Fibroblast of skin of back (primary cell): ENCODE measurements around the gene NKAIN2.
A peak's percentile ranks its signal among the peaks of the same experiment; 100 is the strongest.
"Not testable (repeated sequence)": the region's sequence is repeated elsewhere in the genome, so short reads cannot be mapped to it uniquely, and the experiment has no call there.

Experiments used
- DNase-seq: peaks from one replicate; pipeline ENCODE4 v3.0.0-alpha.2; 2013

The NKAIN2 gene

DNA sequence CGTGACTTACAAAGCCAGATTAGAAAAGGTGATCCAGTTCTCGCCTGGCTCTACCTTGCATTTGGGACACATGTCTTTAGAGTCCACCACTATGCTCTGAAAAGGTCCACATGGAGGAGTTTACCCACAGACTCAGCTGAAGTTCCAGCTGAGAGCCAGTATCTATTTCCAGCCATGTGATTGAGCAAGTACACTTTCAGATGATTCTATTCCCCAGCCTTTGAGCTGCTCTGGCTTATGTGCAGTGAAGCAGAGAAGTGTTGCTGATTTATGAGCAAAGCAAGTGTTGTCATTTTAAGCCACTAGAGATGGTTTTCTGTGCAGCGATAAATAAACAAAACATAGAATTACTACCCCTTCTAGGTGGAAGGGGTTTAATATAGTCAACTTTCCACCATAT, 637.8 kb downstream of the NKAIN2 start:
- no peak for DNase-seq

DNA sequence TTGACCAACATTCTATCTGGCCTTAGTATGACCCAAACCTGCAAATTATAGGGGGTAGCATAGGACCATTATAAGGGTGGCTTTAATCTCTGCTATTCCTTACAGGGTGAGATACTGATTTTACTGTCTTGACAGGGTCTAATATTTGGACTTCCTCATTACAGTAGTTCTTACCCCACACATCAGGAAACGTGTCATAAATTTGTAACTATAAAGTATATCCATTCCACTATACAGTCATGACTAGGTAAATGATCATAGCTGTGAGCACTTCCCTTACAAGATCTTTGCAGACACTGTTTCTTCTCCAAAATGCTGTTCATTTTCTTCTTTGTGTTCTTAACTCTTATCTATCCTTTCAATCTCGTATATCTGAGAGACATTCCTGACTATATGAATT, 639.9 kb downstream of the NKAIN2 start:
- DNase-seq: no peak

DNA sequence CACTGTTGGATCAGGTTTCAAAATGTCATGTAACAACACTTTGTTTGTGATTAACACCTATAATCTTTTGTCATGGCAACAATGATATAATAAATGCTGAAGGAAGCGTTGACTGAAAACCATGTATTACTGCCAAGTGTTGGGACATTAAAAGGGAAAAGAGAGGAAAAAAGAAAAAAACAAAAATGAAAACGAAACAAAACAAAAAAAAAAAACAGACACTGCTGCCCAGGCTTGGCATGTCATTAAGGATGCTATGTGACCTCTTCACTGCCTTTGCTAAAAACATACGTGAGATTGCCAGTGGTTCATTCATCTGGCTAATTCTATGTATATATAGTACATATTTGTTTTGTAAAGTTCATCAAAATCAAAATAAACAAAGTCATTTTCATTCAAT, 641.9 kb downstream of the NKAIN2 start:
- DNase-seq: no peak

- DNase-seq: no peak
Observed at GRCh38 chr6:124446961-124447360, 643.3 kb downstream of the NKAIN2 start.

DNA sequence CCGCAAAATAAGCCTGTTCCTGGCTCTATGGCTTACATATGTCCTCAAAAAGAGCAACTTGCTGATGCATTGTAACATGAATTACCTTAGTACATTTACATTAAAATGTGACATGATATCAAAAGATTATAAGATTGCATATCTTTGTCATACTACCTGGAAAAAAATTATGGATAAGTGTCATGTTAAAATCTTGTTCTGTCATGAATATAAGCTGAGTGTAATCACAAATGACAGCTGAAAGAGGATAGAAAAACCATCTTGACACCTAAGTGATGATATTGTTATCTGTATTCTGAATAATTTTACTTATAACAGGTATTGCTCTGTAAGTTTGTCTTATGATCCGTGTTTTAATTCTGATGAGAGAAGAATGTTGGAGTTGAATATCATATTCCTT, 655.6 kb downstream of the NKAIN2 start:
- no peak for DNase-seq

- no peak for DNase-seq
Observed at GRCh38 chr6:124462750-124463149, 659.1 kb downstream of the NKAIN2 start.

DNA sequence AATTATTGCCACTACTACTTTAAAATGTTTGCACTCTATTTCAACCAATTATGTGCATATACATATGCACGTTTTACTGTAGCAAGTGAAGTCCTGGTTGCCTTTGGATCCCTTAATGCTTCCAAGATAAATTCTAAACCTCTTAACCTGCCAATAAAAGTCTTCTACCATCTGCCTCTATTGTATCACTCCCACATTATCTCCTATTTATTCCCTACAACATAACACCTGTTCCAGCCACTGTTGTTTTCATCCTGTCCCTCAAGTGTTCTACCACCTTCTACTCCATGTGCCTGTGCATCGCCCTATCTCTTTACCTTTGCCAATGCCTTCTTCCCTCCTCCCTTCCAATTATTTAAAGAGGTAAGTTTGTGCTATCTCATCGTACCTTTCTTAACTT, 659.6 kb downstream of the NKAIN2 start:
- DNase-seq: no peak

GRCh38 chr6:124464600-124464999, 660.9 kb downstream of the NKAIN2 start:
- DNase-seq: not testable (repeated sequence)

- DNase-seq: peak; percentile 13
Observed at GRCh38 chr6:124466949-124467348, 663.3 kb downstream of the NKAIN2 start.

DNA sequence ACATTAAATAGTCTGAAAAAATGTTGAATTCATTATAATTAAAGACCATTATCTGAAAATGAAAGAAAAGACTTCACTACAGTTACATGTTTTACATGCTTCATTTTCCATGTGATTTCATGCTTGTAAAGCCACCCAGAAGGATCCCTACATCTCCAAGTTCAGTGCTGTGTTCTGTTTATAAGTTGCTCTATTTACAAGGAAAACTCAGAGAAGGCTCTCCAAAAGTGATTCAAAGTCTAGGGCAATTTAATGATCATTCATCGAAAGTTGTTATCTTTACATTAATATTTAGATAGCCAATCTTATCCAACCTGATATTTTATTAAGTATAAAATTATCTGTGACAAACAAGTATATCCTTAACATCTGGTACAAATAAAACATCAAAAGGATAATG, 663.7 kb downstream of the NKAIN2 start:
- DNase-seq: no peak

- no peak for DNase-seq
Observed at GRCh38 chr6:124470803-124471202, 667.1 kb downstream of the NKAIN2 start.

GRCh38 chr6:124475176-124475575, 671.5 kb downstream of the NKAIN2 start:
- no peak for DNase-seq

DNA sequence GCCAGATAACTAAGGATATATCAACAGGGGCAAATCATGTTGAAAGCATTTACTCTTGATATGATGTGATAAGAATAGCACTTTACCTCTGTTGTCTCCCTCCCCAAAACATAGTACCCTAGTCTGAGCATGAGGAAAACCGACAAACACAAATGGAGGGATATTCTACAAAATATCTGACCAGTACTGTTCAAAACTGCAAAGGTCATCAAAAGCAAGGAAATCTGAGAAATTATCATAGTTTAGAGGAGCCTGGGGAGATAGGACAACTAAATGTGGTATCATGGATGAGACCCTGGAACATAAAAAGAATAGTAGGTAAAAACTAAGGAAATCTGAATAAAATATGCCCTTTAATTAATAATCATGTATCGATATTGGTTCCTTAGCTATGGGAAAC, 675.2 kb downstream of the NKAIN2 start:
- no peak for DNase-seq

GRCh38 chr6:124479991-124480430, 676.3 kb downstream of the NKAIN2 start:
- peak; percentile 52 for DNase-seq

DNA sequence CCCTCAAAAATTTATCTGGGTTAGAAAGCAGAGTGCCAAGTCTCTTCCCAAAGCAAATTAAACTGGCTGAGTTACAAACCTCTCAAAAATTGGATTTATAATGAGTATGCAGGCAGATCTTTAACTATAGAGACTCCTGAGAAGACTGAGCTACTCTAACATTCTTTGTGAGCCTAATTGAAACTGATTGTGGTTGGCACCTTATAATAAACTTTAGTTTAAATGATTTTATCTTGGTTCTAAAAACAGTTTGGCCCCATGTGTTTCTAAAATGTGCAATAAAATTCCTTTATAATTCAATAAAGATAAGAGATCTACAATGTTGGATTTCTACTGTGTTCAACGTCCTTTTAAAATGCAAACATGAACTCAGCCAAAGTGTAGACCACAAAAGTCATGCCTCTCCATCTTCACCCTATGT, 678.4 kb downstream of the NKAIN2 start:
- DNase-seq: no peak

- peak; percentile 87 for DNase-seq
Observed at GRCh38 chr6:124487623-124488431, 684.2 kb downstream of the NKAIN2 start.

DNA sequence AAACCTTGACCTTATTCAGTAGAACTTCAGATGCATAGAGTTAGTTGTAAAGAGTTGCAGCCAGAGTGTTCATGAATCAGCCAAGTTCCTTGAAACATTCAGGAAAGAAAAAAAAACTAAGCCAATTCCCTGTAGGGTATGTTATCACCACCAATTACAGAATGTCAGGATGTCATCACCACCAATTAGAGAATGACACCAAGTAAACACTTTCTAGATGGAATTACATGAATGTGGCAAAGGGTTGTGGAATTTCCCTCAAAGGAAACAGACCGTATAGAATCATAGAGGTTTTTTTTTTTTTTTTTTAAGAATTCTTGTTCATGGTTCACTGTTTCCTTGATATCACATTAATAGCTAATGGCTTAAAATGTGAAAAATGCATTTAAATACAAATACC, 686.5 kb downstream of the NKAIN2 start:
- DNase-seq: peak; percentile 82

DNA sequence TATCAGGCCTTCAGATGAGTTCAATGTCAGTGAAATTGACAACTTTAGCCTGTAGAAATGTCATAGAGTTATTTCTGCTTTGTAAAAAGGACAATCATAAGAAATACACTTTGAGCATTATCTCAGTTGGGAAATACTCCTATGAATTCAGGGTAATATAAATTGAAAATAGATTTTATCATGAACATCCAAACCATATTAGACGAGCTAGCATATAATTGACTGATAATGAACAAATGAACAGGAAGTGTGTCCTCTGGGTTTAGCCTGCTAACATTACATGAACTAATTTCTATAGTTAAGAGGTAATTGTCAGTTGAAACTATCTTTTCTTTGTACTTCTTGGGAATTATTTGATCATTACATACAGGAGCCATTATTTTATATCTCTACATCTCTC, 689.6 kb downstream of the NKAIN2 start:
- no peak for DNase-seq

DNA sequence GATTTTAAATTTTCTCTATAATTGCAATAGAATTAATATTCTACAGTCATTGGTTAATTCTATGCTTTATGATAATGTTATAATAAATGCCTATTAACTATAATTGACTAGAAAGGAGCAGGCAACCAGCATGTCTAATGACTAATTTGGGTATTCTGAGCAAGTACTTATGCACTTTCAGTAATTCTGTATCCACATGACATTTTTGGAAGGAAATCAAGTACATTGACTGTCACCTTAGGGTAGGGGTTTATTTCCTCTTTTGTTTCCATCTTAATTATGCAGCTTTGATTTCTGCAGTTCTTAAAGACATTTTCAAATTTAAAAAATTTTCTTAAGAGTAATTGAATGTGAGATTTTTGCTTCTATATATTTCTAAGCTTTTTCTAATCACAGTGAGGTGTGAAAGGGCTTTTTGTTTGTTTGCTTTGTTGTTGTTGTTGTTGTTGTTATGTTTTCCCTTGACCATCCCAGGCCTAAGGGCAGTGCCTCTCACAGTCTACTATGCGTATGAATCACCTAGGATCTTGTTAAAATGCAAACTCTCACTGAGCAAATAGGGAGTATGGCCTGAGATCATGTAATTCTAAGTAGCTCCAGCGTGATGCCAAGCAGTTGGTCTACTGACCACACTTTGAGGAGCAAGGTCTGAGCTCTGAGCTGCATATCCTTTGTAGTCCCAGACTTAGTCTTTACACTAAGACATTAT, 691.4 kb downstream of the NKAIN2 start:
- no peak for DNase-seq

- DNase-seq: peak; percentile 5
Observed at GRCh38 chr6:124495665-124496190, 692.1 kb downstream of the NKAIN2 start.

DNA sequence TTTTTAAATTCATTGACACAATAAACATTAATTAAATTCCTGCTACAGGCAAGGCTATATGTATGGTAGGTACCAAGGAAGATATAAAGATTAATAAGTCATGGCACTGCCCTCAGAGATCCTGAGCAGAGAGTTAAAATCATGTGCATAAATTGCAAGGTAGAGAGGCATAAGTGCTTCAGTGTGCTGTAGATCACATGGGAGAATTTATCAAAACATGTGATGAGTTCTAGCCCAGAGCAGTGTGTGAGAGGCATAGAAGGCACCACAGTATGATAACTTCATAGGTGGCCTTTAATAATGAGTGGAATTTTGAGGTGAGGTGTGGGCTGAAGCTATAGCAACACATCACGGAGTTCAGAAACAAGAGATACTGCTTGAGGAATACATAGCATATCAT, 692.7 kb downstream of the NKAIN2 start:
- DNase-seq: no peak

DNA sequence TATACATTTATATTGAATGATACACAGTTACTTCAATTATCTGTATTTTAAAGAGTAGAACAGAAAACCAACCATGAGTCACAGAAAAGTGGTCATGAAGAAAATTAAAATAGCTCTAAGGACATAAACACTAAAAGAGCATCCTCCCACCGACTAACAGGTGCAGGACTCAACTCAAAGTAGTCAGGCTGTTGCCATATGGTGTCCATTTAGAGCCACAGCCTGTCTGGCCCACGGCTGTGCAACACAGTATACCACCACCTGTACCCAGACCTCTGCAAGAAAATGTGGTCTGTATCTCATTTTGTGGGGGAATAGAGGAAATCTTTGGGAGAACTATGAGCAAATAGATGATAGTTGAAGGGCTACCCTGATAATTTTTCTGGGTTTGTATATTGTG, 708.8 kb downstream of the NKAIN2 start:
- no peak for DNase-seq

- no peak for DNase-seq
Observed at GRCh38 chr6:124517339-124517738, 713.7 kb downstream of the NKAIN2 start.

DNA sequence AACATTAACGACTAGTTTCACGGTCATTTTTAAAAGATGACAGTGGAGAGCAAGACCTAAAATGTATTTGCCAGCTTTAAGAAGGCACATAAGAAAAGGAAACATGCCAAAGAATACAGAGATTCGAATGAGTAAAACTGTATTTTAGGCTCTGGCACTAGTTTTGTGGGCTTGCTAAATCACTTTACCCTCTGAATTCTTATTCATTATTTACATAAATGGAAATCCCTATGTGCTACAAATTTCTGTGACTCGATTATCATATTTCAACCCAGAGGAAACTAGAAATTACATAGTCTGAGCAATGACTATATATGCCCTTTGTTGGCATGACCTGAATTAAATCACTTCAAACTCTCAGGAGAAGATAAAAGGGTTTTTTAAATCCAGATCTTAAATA, 716.8 kb downstream of the NKAIN2 start:
- DNase-seq: no peak
